ENCODE measurements around the gene RSF1. TPM values are rescaled to one million over a fixed set of nuclear protein-coding genes. Genes with fewer than 3 reads are reported as not detected.
A peak's percentile ranks its signal among the peaks of the same experiment; 100 is the strongest.

The RSF1 gene
- total RNA-seq, 4 donors from 2014 or later = 55.0 to 88.8 (median 65.8) TPM

DNA sequence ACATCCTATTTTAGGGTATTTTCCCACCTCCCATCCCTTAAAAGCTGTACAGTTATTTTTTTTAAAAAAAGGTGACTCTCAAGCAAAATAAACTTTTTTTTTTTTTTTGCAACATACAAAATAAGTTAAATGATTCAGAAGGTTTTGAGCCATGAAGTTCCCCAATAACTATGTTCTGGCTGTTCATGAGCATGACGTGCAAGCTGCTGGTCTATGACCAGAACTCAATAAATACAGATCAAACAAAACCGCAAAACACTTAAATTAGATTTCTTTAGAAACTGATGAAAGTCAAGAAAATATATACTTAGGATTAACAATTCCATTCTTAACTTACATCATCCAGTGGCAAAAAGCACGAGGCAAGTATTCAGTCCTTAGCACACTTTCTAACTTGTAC lies 158.9 kb downstream of the RSF1 start:
- no peaks in the 10 kb centered on the region for H3K27me3 ChIP-seq
- TF ChIP-seq, protein P1, sequence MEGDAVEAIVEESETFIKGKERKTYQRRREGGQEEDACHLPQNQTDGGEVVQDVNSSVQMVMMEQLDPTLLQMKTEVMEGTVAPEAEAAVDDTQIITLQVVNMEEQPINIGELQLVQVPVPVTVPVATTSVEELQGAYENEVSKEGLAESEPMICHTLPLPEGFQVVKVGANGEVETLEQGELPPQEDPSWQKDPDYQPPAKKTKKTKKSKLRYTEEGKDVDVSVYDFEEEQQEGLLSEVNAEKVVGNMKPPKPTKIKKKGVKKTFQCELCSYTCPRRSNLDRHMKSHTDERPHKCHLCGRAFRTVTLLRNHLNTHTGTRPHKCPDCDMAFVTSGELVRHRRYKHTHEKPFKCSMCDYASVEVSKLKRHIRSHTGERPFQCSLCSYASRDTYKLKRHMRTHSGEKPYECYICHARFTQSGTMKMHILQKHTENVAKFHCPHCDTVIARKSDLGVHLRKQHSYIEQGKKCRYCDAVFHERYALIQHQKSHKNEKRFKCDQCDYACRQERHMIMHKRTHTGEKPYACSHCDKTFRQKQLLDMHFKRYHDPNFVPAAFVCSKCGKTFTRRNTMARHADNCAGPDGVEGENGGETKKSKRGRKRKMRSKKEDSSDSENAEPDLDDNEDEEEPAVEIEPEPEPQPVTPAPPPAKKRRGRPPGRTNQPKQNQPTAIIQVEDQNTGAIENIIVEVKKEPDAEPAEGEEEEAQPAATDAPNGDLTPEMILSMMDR (IDR thresholded peaks at IDR 0.05) = no peak
- TF ChIP-seq POLR2A (IDR thresholded peaks at IDR 0.05) = no peak
- H3K36me3 ChIP-seq = peaks cover 0 to 2% of the 10 kb centered on the region in 2 donors
- H3K4me1 ChIP-seq = peaks cover 5 to 7% of the 10 kb centered on the region in 2 donors
- no peak overlapping the region for H3K27ac ChIP-seq
- intact Hi-C loops (cut with DNase I) = no loop called here
- no peaks in the 10 kb centered on the region for H3K9me3 ChIP-seq
- no peak overlapping the region for H3K4me3 ChIP-seq (replicated peaks in 1 of 3)
- DNase-seq = no peak
- WGBS, 2 donors = 88 to 90% methylated on average over 3 of the region's 3 CpGs

DNA sequence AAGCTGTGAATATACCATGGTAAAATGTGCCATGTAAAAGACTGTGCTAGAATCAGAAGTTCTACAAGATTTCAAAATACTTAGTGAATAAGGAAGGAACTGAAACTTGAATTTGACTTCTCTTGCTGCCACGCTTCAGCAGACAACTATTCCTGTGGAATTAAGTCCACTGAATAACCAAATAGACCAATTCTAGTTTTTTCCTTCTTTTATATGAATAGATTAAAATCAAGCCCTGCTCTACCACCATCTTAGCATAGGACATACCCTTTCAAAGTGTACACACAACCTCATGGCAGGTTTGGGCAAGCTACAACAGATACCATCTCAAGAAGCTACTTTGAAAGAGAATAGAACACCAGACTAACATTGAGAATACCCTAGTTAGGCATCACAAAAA lies 159.6 kb downstream of the RSF1 start:
- peak overlapping the region in 2 of 3 donors; percentile 25 to 57 for H3K27ac ChIP-seq
- no peaks in the 10 kb centered on the region for H3K36me3 ChIP-seq
- intact Hi-C loops (cut with DNase I) = no loop called here
- H3K9me3 ChIP-seq = no peaks in the 10 kb centered on the region
- H3K4me3 ChIP-seq (replicated peaks in 1 of 3) = no peak overlapping the region
- peaks cover 5 to 7% of the 10 kb centered on the region in 2 donors for H3K4me1 ChIP-seq
- H3K27me3 ChIP-seq = no peaks in the 10 kb centered on the region
- 30 to 47% methylated on average over 1 of the region's 1 CpG for WGBS, 2 donors
- DNase-seq = peak in 1 of 2 donors; percentile 9
- no peak for TF ChIP-seq POLR2A (IDR thresholded peaks at IDR 0.05)
- TF ChIP-seq, protein P1 (IDR thresholded peaks at IDR 0.05) = no peak

DNA sequence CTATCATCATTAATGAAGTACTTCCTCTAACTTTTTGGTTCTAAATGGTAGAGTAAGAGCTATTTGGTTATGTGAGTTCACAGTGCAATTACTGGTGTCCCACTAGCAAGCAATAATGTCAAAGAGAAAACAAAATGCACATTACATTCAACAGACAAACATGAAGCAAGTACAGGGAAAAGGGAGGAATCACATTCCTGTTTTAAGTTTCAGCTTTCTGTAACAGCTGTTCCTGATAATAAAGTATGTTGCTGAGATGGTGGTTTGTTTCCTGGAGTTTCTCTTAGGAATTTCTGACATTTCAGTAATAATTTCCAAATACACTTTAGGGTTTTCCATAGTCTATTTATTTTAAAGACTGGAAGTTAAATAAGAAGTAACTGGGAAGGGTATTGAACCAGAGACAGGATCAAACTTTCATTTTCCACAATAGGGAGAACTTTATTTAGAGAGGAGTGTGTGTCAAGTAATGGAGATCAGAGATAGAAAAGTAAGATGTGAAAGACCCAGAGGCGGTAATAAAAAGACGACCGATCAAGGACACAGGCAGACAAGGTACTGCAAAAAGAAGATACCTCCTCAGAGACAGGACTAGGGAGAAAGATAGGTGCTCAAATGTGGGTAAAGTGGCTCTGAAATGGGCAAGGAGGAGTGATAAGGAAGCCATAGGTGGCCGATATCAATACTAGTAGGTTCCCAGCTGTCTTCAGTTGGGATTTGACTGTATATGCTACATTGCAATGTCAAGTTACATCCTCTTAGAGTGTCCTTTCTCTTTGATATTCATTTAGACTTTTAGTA lies 162.1 kb downstream of the RSF1 start:
- no peaks in the 10 kb centered on the region for H3K9me3 ChIP-seq
- no peak overlapping the region for H3K27ac ChIP-seq
- no peaks in the 10 kb centered on the region for H3K36me3 ChIP-seq
- intact Hi-C loops (cut with DNase I) = no loop called here
- H3K4me1 ChIP-seq = peaks cover 5 to 7% of the 10 kb centered on the region in 2 donors
- TF ChIP-seq, protein P1 (IDR thresholded peaks at IDR 0.05) = no peak
- no peak for TF ChIP-seq POLR2A (IDR thresholded peaks at IDR 0.05)
- no peaks in the 10 kb centered on the region for H3K27me3 ChIP-seq
- H3K4me3 ChIP-seq (replicated peaks in 1 of 3) = no peak overlapping the region
- 90 to 92% methylated on average over 4 of the region's 4 CpGs for WGBS, 2 donors
- DNase-seq = no peak

DNA sequence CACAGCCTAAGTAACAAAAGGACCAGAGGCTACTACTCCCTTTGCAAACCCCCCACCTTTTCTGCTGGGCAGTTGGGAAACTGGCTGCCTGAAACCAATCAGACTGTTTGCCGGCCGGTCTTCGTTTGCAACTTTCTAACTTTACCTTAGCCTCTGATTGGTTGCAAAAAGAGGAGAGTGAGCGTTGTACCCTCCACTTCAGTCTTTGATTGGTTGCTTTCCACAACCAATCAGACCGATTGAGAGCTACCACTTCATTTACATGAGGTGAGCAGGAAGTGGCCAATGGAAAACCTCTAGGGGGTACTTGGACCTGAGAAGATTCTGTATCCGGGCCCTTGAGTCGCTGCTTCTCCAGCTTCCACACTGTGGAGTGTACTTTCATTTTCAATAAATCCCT lies 164.2 kb downstream of the RSF1 start:
- intact Hi-C loops (cut with DNase I) = no loop called here
- Histone ChIP-seq H3K4me1 (peaks cover 5 to 7% of the 10 kb centered on the region in 2 donors), H3K36me3 (no peaks in the 10 kb centered on the region), H3K4me3 (replicated peaks in 1 of 3) (no peak overlapping the region), H3K9me3 (no peaks in the 10 kb centered on the region), H3K27ac (no peak overlapping the region), H3K27me3 (no peaks in the 10 kb centered on the region)
- TF ChIP-seq, protein P1 (IDR thresholded peaks at IDR 0.05) = no peak
- TF ChIP-seq POLR2A (IDR thresholded peaks at IDR 0.05) = no peak
- DNase-seq = no peak
- WGBS, 2 donors = 84 to 88% methylated on average over 7 of the region's 7 CpGs

DNA sequence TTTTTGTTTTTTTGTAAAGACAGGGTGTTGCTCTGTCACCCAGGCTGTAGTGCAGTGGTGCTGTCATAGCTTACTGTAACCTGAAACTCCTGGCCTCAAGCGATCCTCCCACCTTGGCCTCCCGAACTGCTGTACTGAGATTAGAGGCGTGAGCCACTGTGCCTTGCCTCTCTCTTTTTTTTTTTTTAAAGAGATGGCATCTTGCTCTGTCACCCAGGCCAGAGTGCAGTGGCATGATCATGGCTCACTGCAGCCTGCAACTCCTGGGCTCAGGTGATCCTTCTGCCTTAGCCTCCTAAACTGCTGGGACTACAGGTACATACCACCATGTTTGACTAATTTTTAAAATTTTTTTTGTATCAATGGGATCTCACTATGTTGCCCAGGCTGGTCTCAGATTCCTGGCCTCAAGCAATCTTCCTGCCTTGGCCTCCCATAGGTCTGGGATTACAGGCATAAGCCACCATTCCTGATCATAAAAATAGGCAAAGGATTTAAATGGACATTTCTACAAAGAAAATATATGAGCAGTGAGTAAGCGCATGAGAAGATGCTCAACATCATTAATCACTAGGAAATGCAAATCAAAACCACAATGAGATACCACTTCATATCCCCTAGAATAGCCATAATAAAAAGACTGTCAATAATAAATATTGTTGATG lies 165.6 kb downstream of the RSF1 start:
- Histone ChIP-seq H3K4me3 (replicated peaks in 1 of 3) (no peak overlapping the region), H3K27ac (no peak overlapping the region), H3K36me3 (no peaks in the 10 kb centered on the region), H3K9me3 (no peaks in the 10 kb centered on the region), H3K4me1 (no peaks in the 10 kb centered on the region), H3K27me3 (no peaks in the 10 kb centered on the region)
- 90 to 92% methylated on average over 4 of the region's 4 CpGs for WGBS, 2 donors
- no peak for TF ChIP-seq POLR2A (IDR thresholded peaks at IDR 0.05)
- TF ChIP-seq, protein P1 (IDR thresholded peaks at IDR 0.05) = no peak
- no peak for DNase-seq
- intact Hi-C loops (cut with DNase I) = no loop called here
